ENCODE measurements around the gene DDX60.

DNA sequence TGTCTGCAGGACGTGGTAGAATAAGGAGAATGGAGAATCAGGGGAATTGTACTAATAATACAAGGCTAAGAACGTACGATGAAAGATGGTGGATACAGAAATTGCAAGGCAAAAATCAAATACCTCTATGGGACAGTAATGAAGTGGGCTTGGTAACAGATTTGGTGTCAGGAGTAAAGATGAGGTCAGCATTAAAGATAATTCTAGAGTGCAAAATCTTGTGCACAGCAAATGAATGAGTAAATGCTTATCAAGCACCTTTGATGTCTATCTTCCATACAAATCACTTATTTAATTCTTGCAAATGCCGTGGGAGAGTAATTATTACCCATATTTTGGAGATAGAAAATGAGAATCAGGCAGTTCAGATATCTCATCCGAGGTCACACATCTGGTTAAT is 70.9 kb downstream of the DDX60 start:
- no peak for TF ChIP-seq CTCF (IDR thresholded peaks at IDR 0.05; ENCODE audit: poor library complexity)
- no peak for TF ChIP-seq EZH2phosphoT487 (IDR thresholded peaks at IDR 0.05; ENCODE audit: low read depth, severe bottlenecking, unreplicated experiment)
- TF ChIP-seq EZH2 (IDR thresholded peaks at IDR 0.05; ENCODE audit: borderline replicate concordance), result no peak

All from hepatocyte (in vitro differentiated cells).